ENCODE results near the gene VPS37C.

Gene VPS37C

DNA sequence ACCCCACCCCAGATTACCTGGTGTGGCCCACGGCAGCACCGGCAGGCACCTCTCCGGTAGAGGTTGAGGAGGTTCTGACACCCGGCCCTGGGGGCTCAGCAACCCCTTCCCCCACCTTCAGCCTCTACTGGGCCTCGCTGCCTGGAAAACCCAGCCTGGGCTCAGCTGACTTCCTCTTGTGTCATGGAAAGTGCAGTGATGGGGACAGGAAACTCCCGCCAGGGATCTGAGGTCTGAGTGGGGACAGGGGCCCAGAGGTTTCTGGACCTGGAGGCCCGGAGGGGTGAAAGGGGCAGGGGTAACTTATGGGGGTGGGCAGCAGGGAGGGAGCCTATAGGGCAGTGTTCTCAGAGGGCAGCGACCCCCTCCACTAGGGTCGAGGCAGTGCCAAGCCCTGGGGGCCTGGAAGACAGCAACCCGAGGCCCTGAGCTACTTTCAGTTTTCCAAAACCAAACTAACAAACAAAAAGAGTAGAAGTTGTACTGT, 68.9 kb downstream of the VPS37C start:
- DNase-seq: no peak

DNA sequence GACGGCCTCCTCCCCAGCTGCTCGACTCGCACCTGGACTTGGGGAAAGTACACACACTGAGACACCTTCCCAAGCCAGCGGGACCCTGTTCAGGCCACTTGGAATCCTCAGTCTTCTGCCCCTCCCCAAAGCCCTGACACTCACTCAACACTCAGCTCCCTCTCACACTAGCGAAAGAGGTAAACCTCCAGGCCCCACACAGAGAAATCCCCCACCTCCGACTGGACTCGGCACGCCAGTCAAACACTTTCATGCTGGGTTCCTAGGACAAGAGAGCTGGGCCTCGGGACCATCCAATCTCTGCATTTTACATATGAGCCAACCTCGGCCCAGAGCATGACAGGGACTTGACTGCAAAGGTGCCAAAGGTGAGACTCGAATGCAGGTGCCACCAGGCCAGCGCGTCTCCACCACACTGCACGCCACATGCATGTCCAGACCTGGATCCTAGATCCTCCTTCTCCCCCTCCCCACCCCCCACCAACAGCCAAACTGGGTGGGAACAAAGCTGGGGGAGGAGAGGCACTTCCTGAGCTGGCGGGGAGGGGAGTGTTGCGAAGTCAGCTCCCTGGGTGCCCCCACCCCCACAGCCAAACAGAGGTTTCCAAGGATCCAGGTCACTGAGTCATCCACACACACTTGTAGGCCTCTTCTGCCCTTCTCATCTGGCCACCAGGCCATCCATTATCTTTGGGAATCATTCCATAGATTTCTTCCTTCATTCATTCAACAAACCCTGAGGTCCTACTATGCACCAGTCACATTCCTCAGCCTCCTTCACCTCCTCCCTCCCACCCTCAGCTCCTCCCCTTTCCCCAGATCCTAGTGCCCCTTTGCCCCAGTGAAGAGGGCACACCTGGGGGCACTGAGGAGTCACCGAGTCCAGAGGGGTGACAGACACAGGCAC, 69.6 kb downstream of the VPS37C start:
- no peak for DNase-seq

DNA sequence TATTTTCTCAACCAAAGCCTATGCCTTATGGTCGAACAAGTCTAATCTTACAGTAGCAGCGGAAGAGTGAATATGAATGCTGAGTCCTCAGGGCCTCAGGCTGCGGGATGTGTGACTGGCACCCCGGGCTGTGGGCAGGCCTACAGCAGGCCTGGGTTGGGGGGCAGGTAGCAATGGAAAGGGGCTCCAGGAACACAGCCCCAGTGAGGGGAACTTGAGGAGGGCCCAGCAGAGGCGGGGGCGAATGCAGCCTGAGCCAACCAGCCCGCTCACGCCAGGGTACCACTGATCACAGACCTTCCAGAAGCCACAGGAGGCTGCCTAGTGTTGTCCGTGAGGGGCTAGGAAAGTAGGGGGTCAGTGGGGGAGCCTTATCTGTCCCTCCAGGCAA, 70.2 kb downstream of the VPS37C start:
- no peak for DNase-seq

- DNase-seq: no peak
Measured at GRCh38 chr11:61090521-61090920, 70.7 kb downstream of the VPS37C start.

GRCh38 chr11:61089806-61090491, 71.3 kb downstream of the VPS37C start:
- no peak for DNase-seq

- DNase-seq: no peak
Measured at GRCh38 chr11:61087426-61088119, 73.7 kb downstream of the VPS37C start.

- DNase-seq: no peak
Measured at GRCh38 chr11:61083601-61084147, 77.6 kb downstream of the VPS37C start.

DNA sequence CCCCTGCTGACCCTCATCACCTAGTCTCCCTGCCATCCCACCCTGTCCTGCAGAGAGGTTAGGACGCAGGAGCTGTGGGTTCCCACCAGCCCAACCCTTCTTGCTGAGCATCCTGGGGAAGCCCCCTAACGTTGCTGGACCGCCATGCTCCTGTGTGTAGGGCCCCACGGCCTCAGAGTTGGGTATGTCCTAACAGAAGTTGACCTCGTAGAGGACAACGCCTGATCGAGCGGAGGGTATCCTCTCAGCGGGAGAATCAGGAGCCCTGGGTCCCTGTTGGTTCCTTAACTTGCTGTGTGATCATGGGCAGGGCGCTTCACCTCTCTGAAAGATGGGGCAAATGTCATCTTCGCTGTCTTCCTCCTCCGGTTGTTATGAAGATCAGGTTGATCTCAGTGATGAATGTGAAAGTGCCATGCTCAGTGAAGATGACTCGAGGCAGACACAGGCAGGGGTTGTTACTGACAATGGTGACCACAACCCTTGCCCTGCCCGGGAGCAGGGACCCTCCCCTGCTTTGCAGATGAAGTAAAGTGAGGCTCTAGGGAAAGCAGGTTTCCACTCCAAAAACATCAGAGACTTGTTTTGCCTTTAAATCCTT, 78.2 kb downstream of the VPS37C start:
- DNase-seq: no peak

GRCh38 chr11:61082062-61082870, 79.0 kb downstream of the VPS37C start:
- peak; percentile 45 for DNase-seq

DNA sequence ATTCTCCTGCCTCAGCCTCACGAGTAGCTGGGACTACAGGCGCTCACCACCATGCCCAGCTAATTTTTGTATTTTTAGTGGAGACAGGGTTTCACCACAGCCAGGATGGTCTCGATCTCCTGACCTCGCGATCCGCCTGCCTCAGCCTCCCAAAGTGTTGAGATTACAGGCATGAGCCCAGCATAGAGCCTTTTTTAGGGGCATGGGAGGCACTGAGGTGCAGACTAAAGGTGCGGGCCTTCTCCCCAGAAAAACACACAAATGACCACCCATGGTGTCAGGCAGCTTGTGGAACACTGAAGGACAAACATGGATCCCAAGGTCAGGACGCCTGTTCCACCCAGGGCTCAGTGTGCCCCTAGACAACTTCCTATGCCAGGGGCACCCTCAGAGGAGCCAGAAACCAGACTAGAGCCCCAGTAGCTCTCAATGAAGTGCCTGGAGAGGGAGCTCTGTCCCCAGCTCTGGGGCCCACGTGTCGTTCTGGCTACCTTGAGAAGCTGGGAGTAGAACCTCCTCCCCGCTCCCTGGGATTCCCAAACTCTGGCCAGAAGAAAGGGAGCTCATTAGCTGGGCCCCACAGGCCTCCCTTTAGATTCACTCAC, 80.1 kb downstream of the VPS37C start:
- DNase-seq: no peak

DNA sequence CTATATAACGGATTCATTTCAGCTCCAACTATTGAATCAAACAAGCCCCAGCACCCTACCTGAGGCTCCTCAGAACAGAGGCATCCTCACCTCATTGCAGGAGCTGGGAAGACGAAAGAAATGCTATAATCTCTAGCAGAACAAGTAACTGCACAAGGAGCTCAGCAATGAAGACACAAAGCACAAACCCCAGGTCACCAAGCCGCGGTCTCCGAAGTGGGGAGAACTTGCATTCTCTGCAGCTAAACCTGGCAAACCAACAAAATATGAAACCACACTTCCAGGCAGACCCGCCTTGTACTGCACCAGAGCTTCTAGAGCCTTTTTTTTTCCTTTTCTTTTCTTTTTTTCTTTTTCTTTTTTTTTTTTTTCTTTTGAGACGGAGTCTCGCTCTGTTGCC, 80.7 kb downstream of the VPS37C start:
- DNase-seq: no peak
